HepG2 (cell line): ENCODE results near the gene IMPDH1. TPM values are rescaled to one million over a fixed set of nuclear protein-coding genes. Genes with fewer than 3 reads are reported as not detected.

Experiments used
- CEBPB ChIP-seq: IDR thresholded peaks from 2 replicates; pipeline ENCODE4 v1.6.1; 2011; ENCODE audit warnings: low read depth, low read length, improper control_type of control experiment, borderline replicate concordance
- EED ChIP-seq: sonication (generic); formaldehyde crosslinking; IDR thresholded peaks from 2 replicates; pipeline ENCODE4 v1.5.0; 2020; ENCODE audit warnings: mild to moderate bottlenecking, missing genetic modification reagents
- HNRNPLL ChIP-seq: fragments of 200-400 bp; formaldehyde crosslinking; IDR thresholded peaks from 2 replicates; pipeline ENCODE4 v1.6.1; 2017; ENCODE audit warnings: mild to moderate bottlenecking, low read depth, low read length; ENCODE audit not compliant: poor library complexity, severe bottlenecking
- HOXD1 ChIP-seq: sonication (generic); formaldehyde crosslinking; IDR thresholded peaks from 2 replicates; pipeline ENCODE4 v1.5.0; 2020; ENCODE audit warnings: missing genetic modification reagents
- NKX3-1 ChIP-seq: sonication (generic); formaldehyde crosslinking; IDR thresholded peaks from 2 replicates; pipeline ENCODE4 v1.5.0; 2020; ENCODE audit warnings: missing genetic modification reagents
- NONO ChIP-seq, 2 experiments: fragments of 450-650 bp in 1 of 2; sonication (generic) in 1 of 2; formaldehyde crosslinking in 1 of 2; IDR thresholded peaks in 1 of 2; conservative IDR thresholded peaks in 1 of 2; 2 replicates each; pipeline versions ENCODE4 v1.6.1 to v1.8.0; 2017 to 2022; ENCODE audit warnings: mild to moderate bottlenecking in 1 of 2, missing genetic modification reagents in 1 of 2, moderate library complexity in 1 of 2
- SMYD3 ChIP-seq: sonication (generic); formaldehyde crosslinking; IDR thresholded peaks from 2 replicates; pipeline ENCODE4 v1.8.1; 2023; ENCODE audit warnings: mild to moderate bottlenecking, missing genetic modification reagents
- ZC3H4 ChIP-seq: sonication (generic); formaldehyde crosslinking; IDR thresholded peaks from 2 replicates; pipeline ENCODE4 v1.4.0; 2020; ENCODE audit warnings: missing genetic modification reagents, borderline replicate concordance
- ZMYM4 ChIP-seq: sonication (generic); formaldehyde crosslinking; IDR thresholded peaks from 2 replicates; pipeline ENCODE4 v1.8.1; 2023; ENCODE audit warnings: mild to moderate bottlenecking, missing genetic modification reagents
- ZNF556 ChIP-seq: sonication (generic); formaldehyde crosslinking; IDR thresholded peaks from 2 replicates; pipeline ENCODE4 v1.4.0; 2020; ENCODE audit warnings: mild to moderate bottlenecking, missing genetic modification reagents, borderline replicate concordance
- ZNF564 ChIP-seq: sonication (generic); formaldehyde crosslinking; IDR thresholded peaks from 2 replicates; pipeline ENCODE4 v1.8.1; 2023; ENCODE audit warnings: mild to moderate bottlenecking, missing genetic modification reagents
- ZSCAN12 ChIP-seq: sonication (generic); formaldehyde crosslinking; IDR thresholded peaks from 2 replicates; pipeline ENCODE4 v1.9.0; 2021; ENCODE audit warnings: mild to moderate bottlenecking, missing genetic modification reagents
- polyA plus RNA-seq, 8 experiments: library from polyadenylated mRNA; depleted of rRNA in 3 of 8; stranded (reverse) in 7 of 8; unstranded in 1 of 8; fragments of >200 nt; fragmentation: Illumina TruSeq in 4 of 8; extraction: Trizol in 4 of 8; gene quantifications; 2 replicates each; pipeline versions ENCODE4 v1.2.1 to v1.2.3, GENCODE V29; 2011 to 2016; ENCODE audit warnings: low read depth in 4 of 8, missing spikeins in 1 of 8, mixed read lengths in 1 of 8; ENCODE audit not compliant: insufficient read depth in 1 of 8
- total RNA-seq, 5 experiments: library from RNA; depleted of rRNA; stranded (reverse); fragments of >200 nt; fragmentation: Illumina TruSeq; extraction: Trizol; gene quantifications; 2 replicates each; pipeline ENCODE4 v1.2.3, GENCODE V29; 2016; ENCODE audit warnings: low read depth in 1 of 5
- TF ChIP-seq, protein P1 (sequence below): sonication (generic); formaldehyde crosslinking; IDR thresholded peaks from 2 replicates; pipeline ENCODE4 v1.4.0; 2020; ENCODE audit warnings: missing genetic modification reagents
- TF ChIP-seq, protein P2 (sequence below): sonication (generic); formaldehyde crosslinking; IDR thresholded peaks from 2 replicates; pipeline ENCODE4 v1.4.0; 2020; ENCODE audit warnings: missing genetic modification reagents, mild to moderate bottlenecking, borderline replicate concordance

IMPDH1 gene
- total and polyA plus RNA-seq, 2 of the 13 experiments (the other 11 are each of a cell fraction or from before 2014, with no cell fraction given): 22.8 to 34.0 TPM

DNA sequence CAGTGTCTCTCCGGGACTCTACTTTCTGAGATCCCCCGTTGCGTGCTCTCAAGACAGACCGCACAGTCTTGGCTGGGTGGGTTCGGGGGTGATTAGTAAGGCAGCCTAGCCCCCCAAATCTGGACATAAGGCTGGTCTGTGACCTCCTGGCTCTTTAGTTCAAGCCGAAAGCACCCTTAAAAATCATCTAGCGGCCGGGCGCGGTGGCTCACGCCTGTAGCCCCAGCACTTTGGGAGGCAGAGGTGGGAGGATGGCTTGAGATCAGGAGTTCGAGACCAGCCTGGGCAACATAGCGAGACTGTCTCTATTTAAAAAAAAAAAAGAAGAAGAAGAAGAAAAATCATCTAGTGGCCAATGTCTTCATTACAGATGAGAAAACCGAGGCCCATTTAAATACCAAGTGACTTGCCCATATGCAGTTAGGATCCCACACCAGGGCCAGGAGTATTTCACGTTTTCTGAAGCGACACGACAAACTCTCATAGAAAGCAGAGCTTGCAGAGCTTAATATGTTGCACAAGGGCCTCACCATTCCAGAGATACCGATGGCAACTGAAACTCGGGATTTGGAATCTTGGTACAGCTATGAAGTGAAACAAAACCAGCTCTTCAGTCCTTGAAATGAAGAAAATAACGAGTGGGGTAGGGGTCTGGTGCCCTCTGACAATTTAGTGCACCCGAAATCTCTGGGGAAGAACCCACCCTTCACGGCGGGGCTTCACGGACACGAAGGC lies 45.2 kb upstream of the IMPDH1 start (continued):
- TF ChIP-seq ZMYM4 (CRISPR knock-in tag) (no peak), SMYD3 (CRISPR knock-in tag) (0 out of 2 replicates have a peak, but pooled peaks have one; percentile 31), ZNF564 (0 out of 2 replicates have a peak, but pooled peaks have one; percentile 16), EED (CRISPR knock-in tag) (peak; percentile 41; the same call in 1 of the 2 replicates), ZNF556 (no peak), NONO (IDR thresholded peaks at IDR 0.05) (no peak), NONO (CRISPR knock-in tag; conservative IDR thresholded peaks at IDR 0.05) (no peak), NKX3-1 (peak; percentile 14; the same call in 1 of the 2 replicates), ZC3H4 (0 out of 2 replicates have a peak, but pooled peaks have one; percentile 39), CEBPB (peak; percentile 53; the same call in 1 of the 2 replicates), ZSCAN12 (no peak), HNRNPLL (peak; percentile 3), HOXD1 (0 out of 2 replicates have a peak, but pooled peaks have one; percentile 1)
- TF ChIP-seq, protein P1, sequence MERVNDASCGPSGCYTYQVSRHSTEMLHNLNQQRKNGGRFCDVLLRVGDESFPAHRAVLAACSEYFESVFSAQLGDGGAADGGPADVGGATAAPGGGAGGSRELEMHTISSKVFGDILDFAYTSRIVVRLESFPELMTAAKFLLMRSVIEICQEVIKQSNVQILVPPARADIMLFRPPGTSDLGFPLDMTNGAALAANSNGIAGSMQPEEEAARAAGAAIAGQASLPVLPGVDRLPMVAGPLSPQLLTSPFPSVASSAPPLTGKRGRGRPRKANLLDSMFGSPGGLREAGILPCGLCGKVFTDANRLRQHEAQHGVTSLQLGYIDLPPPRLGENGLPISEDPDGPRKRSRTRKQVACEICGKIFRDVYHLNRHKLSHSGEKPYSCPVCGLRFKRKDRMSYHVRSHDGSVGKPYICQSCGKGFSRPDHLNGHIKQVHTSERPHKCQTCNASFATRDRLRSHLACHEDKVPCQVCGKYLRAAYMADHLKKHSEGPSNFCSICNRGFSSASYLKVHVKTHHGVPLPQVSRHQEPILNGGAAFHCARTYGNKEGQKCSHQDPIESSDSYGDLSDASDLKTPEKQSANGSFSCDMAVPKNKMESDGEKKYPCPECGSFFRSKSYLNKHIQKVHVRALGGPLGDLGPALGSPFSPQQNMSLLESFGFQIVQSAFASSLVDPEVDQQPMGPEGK (CRISPR knock-in tag): no peak
- TF ChIP-seq, protein P2, sequence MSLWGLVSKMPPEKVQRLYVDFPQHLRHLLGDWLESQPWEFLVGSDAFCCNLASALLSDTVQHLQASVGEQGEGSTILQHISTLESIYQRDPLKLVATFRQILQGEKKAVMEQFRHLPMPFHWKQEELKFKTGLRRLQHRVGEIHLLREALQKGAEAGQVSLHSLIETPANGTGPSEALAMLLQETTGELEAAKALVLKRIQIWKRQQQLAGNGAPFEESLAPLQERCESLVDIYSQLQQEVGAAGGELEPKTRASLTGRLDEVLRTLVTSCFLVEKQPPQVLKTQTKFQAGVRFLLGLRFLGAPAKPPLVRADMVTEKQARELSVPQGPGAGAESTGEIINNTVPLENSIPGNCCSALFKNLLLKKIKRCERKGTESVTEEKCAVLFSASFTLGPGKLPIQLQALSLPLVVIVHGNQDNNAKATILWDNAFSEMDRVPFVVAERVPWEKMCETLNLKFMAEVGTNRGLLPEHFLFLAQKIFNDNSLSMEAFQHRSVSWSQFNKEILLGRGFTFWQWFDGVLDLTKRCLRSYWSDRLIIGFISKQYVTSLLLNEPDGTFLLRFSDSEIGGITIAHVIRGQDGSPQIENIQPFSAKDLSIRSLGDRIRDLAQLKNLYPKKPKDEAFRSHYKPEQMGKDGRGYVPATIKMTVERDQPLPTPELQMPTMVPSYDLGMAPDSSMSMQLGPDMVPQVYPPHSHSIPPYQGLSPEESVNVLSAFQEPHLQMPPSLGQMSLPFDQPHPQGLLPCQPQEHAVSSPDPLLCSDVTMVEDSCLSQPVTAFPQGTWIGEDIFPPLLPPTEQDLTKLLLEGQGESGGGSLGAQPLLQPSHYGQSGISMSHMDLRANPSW (CRISPR knock-in tag): peak; percentile 69; the same call in 1 of the 2 replicates
